Stimulated activated CD4-positive, alpha-beta T cell treated with anti-CD3 and anti-CD28 coated beads, Interleukin-15, amount 100 ng/mL, for 24 hours (primary cell): ENCODE results near the gene PLAAT3.
"Not testable (repeated sequence)": the region's sequence is repeated elsewhere in the genome, so short reads cannot be mapped to it uniquely, and the experiment has no call there.

Experiments
- DNase-seq: peaks from one replicate; pipeline ENCODE4 v3.0.0-alpha.2; 2020

PLAAT3 gene

GRCh38 chr11:63614136-63614671, at the start of gene PLAAT3:
TSS of gene PLAAT3 (minus strand) at chr11:63614433. CDS start at chr11:63614014, 419 bp downstream.
- DNase-seq, result peak; percentile 51

- DNase-seq, result no peak
These were observed 49.6 kb upstream of the PLAAT3 start for GRCh38 chr11:63663809-63664208.

- DNase-seq, result no peak
These were observed 46.7 kb upstream of the PLAAT3 start for GRCh38 chr11:63660972-63661371.

GRCh38 chr11:63652671-63653070, 38.4 kb upstream of the PLAAT3 start:
- no peak for DNase-seq

GRCh38 chr11:63643205-63643604, 29.0 kb upstream of the PLAAT3 start:
- DNase-seq, result no peak

GRCh38 chr11:63641727-63642126, 27.5 kb upstream of the PLAAT3 start:
- DNase-seq, result no peak

GRCh38 chr11:63639199-63639832, 25.1 kb upstream of the PLAAT3 start:
- no peak for DNase-seq

GRCh38 chr11:63638436-63638835, 24.2 kb upstream of the PLAAT3 start:
- not testable (repeated sequence) for DNase-seq

- DNase-seq, result peak; percentile 73
These were observed 21.7 kb upstream of the PLAAT3 start for GRCh38 chr11:63635762-63636465.

GRCh38 chr11:63629426-63629825, 15.2 kb upstream of the PLAAT3 start:
- DNase-seq, result no peak

- no peak for DNase-seq
These were observed 9.4 kb upstream of the PLAAT3 start for GRCh38 chr11:63623513-63624140.

GRCh38 chr11:63622323-63622722, 8.1 kb upstream of the PLAAT3 start:
- DNase-seq, result no peak

GRCh38 chr11:63621071-63621470, 6.8 kb upstream of the PLAAT3 start:
- DNase-seq, result no peak

- DNase-seq, result no peak
These were observed 5.7 kb upstream of the PLAAT3 start for GRCh38 chr11:63619967-63620366.

- not testable (repeated sequence) for DNase-seq
These were observed 3.5 kb upstream of the PLAAT3 start for GRCh38 chr11:63617686-63618085.

GRCh38 chr11:63616953-63617352, 2.7 kb upstream of the PLAAT3 start:
- no peak for DNase-seq

- peak; percentile 53 for DNase-seq
These were observed 607 bp downstream of the PLAAT3 start for GRCh38 chr11:63613517-63614135.

- no peak for DNase-seq
These were observed 2.1 kb downstream of the PLAAT3 start for GRCh38 chr11:63612181-63612580.

- no peak for DNase-seq
These were observed 2.9 kb downstream of the PLAAT3 start for GRCh38 chr11:63611395-63611747.

GRCh38 chr11:63610604-63611394, 3.4 kb downstream of the PLAAT3 start:
- no peak for DNase-seq

- DNase-seq, result no peak
These were observed 4.2 kb downstream of the PLAAT3 start for GRCh38 chr11:63609971-63610580.

- no peak for DNase-seq
These were observed 4.7 kb downstream of the PLAAT3 start for GRCh38 chr11:63609536-63609935.
